Left ventricle myocardium inferior (tissue), 1 donor: ENCODE results near the gene CACNA2D1. TPM values are rescaled to one million over a fixed set of nuclear protein-coding genes. Genes with fewer than 3 reads are reported as not detected.

Experiments
- DNase-seq: peaks from one replicate; pipeline ENCODE4 v3.0.0-alpha.2; 2020
- H3K27ac ChIP-seq: fragments of 200-600 bp; replicated peaks from 2 replicates; pipeline ENCODE4 v1.8.0; 2021
- H3K27me3 ChIP-seq: fragments of 200-600 bp; 2 replicates; pipeline ENCODE4 v1.8.0; 2021; ENCODE audit warnings: low read depth
- H3K36me3 ChIP-seq: fragments of 200-600 bp; 2 replicates; pipeline ENCODE4 v1.8.0; 2021
- H3K4me1 ChIP-seq: fragments of 200-600 bp; 2 replicates; pipeline ENCODE4 v1.8.0; 2021
- H3K4me3 ChIP-seq: fragments of 200-600 bp; 2 replicates; pipeline ENCODE4 v1.8.0; 2021; ENCODE audit warnings: mild to moderate bottlenecking, moderate library complexity
- H3K9me3 ChIP-seq: fragments of 200-600 bp; replicated peaks from 2 replicates; pipeline ENCODE4 v1.8.0; 2021
- CTCF ChIP-seq: fragments of 200-600 bp; IDR thresholded peaks from 2 replicates; pipeline ENCODE4 v1.8.0; 2021; ENCODE audit warnings: antibody characterized with exemption, mild to moderate bottlenecking, borderline replicate concordance
- intact Hi-C: fragments of 100-400 bp; cut with micrococcal nuclease; formaldehyde crosslinking; loops from one replicate; pipeline ENCODE4 v1.11.0; 2022
- total RNA-seq: library from RNA; stranded (reverse); fragmentation: NEBNext Ultra II Directional; extraction: Animal tissue kit (Norgen Biotek cat#: 25700); gene quantifications from one replicate; pipeline ENCODE4 v1.2.1, GENCODE V29; 2021
- donor health status: DM: no; HTN: yes; CAD: no; lungs with severe emphysema.

Gene CACNA2D1
- total RNA-seq, 1 donor from 2014 or later: 64.6 TPM

DNA sequence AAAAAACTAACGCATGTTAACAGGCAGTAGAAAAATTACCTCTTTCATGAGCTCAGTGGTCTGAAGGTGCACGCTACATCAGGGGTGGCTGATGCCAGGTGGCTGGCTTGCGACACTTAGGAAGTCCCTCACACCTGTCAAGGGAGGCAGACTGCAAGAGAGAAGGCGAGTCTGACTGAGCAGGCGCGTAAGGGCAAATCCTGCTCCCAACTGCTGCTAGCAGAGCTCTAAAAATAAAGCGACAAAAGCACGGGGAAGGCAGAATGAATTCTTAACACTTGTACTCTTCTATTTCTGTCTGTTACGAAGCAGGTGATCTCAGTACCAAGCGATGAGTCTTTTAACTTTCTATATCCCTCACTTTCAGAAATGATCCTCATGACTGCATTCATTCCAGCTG lies 33.1 kb downstream of the CACNA2D1 start:
- intact Hi-C loops: no loop called here
- peaks cover 57% of the 10 kb centered on the region for H3K4me1 ChIP-seq
- H3K9me3 ChIP-seq: peaks cover 9% of the 10 kb centered on the region
- H3K27ac ChIP-seq: peak overlapping the region; percentile 80
- no peak for TF ChIP-seq CTCF
- peak overlapping the region; percentile 57 for H3K4me3 ChIP-seq
- peak; percentile 42 for DNase-seq
- no peaks in the 10 kb centered on the region for H3K36me3 ChIP-seq
- H3K27me3 ChIP-seq: no peaks in the 10 kb centered on the region

- H3K4me1 ChIP-seq: peaks cover 42% of the 10 kb centered on the region
- intact Hi-C loops: no loop called here
- H3K36me3 ChIP-seq: no peaks in the 10 kb centered on the region
- no peak overlapping the region for H3K27ac ChIP-seq
- no peak overlapping the region for H3K4me3 ChIP-seq
- peaks cover 9% of the 10 kb centered on the region for H3K9me3 ChIP-seq
- H3K27me3 ChIP-seq: no peaks in the 10 kb centered on the region
- TF ChIP-seq CTCF: no peak
- DNase-seq: no peak
These were observed 36.6 kb downstream of the CACNA2D1 start for GRCh38 chr7:82406937-82407336.

DNA sequence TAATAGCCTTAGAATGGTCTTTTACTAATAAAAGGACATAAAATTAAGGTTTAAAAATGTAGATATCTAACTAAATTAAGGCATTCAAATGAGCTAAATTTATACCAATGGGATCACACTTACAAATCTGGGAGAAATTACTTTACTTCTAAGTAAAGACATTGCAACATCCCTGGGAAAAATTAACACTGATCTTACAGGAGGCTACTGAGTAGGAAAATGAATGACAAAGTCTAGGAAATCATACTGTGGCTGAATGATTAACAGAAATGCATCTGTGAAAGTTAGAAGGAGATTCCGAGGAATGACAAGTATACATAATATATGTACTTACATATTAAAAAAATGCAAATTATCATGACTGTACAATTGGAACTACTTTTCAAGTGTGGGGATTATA lies 38.3 kb downstream of the CACNA2D1 start:
- H3K4me3 ChIP-seq: no peak overlapping the region
- no peaks in the 10 kb centered on the region for H3K27me3 ChIP-seq
- H3K4me1 ChIP-seq: peaks cover 31% of the 10 kb centered on the region
- H3K36me3 ChIP-seq: peaks cover 3% of the 10 kb centered on the region
- no peak for DNase-seq
- peak overlapping the region; percentile 29 for H3K27ac ChIP-seq
- intact Hi-C loops: no loop called here
- peaks cover 9% of the 10 kb centered on the region for H3K9me3 ChIP-seq
- TF ChIP-seq CTCF: no peak

DNA sequence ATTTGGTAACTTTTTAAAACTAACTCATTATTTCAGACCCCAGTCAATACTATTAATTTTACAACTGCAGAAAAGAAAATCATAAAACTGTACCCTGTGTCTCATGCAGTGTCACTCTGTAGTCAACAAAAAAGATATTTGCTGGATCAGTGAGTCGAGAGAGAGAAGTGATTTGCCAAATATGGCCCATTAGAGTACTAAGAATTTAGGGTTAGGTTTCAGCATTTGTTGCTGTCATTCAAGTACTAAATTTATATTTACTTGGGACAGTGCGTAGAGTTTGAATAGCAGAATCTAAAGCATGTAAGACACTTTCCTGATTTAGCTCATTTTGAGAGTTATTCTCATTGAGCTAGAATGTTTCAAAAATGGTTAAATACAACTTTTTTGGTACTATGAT lies 38.9 kb downstream of the CACNA2D1 start:
- H3K27ac ChIP-seq: peak overlapping the region; percentile 29
- DNase-seq: no peak
- no peak for TF ChIP-seq CTCF

DNA sequence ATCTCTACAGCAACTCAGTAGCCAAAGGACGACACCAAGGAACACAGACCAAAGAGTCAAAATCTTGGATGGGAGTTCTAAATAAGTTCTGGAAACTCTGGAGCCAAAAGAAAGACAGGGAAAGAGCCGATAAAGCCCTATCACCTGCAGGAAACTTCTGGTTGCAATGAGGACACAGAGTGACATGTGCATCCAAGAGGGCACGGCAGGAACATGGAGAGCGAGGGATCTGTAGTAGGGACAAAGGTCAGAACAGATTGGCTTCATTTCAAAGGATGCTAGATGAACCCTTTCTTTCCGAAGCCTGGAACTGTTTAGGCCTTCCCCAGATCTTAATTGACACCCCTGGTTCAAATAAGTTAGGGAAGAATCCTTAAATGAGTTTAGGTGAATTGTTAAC lies 39.5 kb downstream of the CACNA2D1 start:
- peak overlapping the region; percentile 29 for H3K27ac ChIP-seq
- intact Hi-C loops: no loop called here

More for the DNA sequence above, 38.9 kb downstream of the CACNA2D1 start:
- peaks cover 9% of the 10 kb centered on the region for H3K9me3 ChIP-seq
- intact Hi-C loops: no loop called here
- peaks cover 26% of the 10 kb centered on the region for H3K4me1 ChIP-seq
- H3K27me3 ChIP-seq: no peaks in the 10 kb centered on the region
- peaks cover 3% of the 10 kb centered on the region for H3K36me3 ChIP-seq
- no peak overlapping the region for H3K4me3 ChIP-seq

More for the DNA sequence above, 39.5 kb downstream of the CACNA2D1 start:
- Histone ChIP-seq H3K4me3 (no peak overlapping the region), H3K36me3 (peaks cover 3% of the 10 kb centered on the region), H3K9me3 (peaks cover 9% of the 10 kb centered on the region), H3K4me1 (peaks cover 23% of the 10 kb centered on the region), H3K27me3 (no peaks in the 10 kb centered on the region)
- no peak for DNase-seq
- TF ChIP-seq CTCF: no peak
